Measurements from ENCODE around the gene NCS1. TPM values are rescaled to one million over a fixed set of nuclear protein-coding genes. Genes with fewer than 3 reads are reported as not detected.

Gene NCS1
- polyA plus RNA-seq, 3 donors = not detected

DNA sequence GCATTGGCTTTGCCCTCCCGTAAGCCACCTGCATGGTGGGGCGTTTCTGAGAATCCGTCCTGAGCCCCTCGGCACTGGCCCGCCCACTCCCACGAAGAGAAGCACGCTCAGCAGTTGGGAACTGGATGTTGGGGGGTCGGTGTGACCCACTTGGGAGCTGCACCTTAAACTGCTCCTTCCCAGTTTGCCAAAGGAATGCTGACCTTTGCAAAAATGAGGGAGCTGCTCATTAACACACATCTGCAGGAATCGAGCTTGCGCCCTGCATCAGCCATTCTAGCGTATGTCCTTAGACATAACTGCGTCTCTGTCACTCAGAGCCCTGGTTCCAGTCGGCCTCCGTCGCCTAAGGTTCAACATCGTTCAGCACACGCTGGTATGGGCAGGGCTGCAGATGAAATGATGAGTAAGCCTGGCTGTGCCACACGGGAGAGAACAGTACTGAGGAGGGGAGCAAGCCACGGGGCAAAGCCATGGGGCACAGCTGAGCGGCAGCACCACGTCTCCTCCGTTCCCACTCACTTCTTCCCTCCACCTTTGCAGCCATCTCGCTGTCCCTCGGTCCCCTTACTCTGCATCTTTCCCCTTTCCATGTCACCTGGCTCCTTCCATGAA is 28.8 kb upstream of the NCS1 start:
- Histone ChIP-seq H2AFZ (ENCODE audit: insufficient read depth, low read depth, low read length, poor library complexity, severe bottlenecking) (peak overlapping the region; percentile 41), H3K36me3 (replicated peaks in 1 of 2; ENCODE audit: control insufficient read depth in 1 of 2, insufficient read depth in 2 of 2, low read length in 2 of 2) (no peaks in the 10 kb centered on the region), H4K20me1 (ENCODE audit: insufficient read depth, low read length) (no peaks in the 10 kb centered on the region), H3K4me1 (ENCODE audit: control insufficient read depth in 1 of 2, insufficient read depth in 2 of 2, low read length in 2 of 2) (peaks cover 11 to 14% of the 10 kb centered on the region in 2 donors), H3K4me2 (replicated peaks; ENCODE audit: extremely low read depth, low read length, poor library complexity, severe bottlenecking) (no peak overlapping the region), H3K27ac (ENCODE audit: low read depth in 1 of 2, low read length in 2 of 2) (no peak overlapping the region), H3K79me2 (ENCODE audit: insufficient read depth, low read length) (no peaks in the 10 kb centered on the region), H3K27me3 (ENCODE audit: control insufficient read depth in 2 of 2, insufficient read depth in 2 of 2, low read length in 2 of 2) (peaks cover 0 to 19% of the 10 kb centered on the region in 2 donors), H3K9me3 (replicated peaks in 1 of 2; ENCODE audit: control insufficient read depth in 1 of 2, insufficient read depth in 1 of 2, low read length in 2 of 2) (no peaks in the 10 kb centered on the region), H3K9ac (ENCODE audit: insufficient read depth, low read length, poor library complexity, severe bottlenecking) (peak overlapping the region; percentile 27), H3K4me3 (replicated peaks in 1 of 3; ENCODE audit: low read depth in 2 of 3, low read length in 3 of 3) (no peak overlapping the region)
- TF ChIP-seq, protein P1, sequence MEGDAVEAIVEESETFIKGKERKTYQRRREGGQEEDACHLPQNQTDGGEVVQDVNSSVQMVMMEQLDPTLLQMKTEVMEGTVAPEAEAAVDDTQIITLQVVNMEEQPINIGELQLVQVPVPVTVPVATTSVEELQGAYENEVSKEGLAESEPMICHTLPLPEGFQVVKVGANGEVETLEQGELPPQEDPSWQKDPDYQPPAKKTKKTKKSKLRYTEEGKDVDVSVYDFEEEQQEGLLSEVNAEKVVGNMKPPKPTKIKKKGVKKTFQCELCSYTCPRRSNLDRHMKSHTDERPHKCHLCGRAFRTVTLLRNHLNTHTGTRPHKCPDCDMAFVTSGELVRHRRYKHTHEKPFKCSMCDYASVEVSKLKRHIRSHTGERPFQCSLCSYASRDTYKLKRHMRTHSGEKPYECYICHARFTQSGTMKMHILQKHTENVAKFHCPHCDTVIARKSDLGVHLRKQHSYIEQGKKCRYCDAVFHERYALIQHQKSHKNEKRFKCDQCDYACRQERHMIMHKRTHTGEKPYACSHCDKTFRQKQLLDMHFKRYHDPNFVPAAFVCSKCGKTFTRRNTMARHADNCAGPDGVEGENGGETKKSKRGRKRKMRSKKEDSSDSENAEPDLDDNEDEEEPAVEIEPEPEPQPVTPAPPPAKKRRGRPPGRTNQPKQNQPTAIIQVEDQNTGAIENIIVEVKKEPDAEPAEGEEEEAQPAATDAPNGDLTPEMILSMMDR (IDR thresholded peaks at IDR 0.05) = no peak
- Mint-ChIP-seq H3K36me3 (peaks cover 0 to 4% of the 10 kb centered on the region in 2 donors), H3K4me1 (peaks cover 34% of the 10 kb centered on the region), H3K27me3 (ENCODE audit: low read depth in 3 of 3) (peaks cover 29 to 49% (median 40%) of the 10 kb centered on the region in 3 donors), H3K9me3 (peaks cover 0 to 4% (median 0%) of the 10 kb centered on the region in 7 donors), H3K4me3 (peak overlapping the region; percentile 12 to 37), H3K27ac (no peak overlapping the region)
- intact Hi-C loops (cut with micrococcal nuclease) = no loop called here
- 80% methylated on average over 16 of the region's 24 CpGs for WGBS (ENCODE audit: insufficient coverage)
- DNase-seq = no peak

DNA sequence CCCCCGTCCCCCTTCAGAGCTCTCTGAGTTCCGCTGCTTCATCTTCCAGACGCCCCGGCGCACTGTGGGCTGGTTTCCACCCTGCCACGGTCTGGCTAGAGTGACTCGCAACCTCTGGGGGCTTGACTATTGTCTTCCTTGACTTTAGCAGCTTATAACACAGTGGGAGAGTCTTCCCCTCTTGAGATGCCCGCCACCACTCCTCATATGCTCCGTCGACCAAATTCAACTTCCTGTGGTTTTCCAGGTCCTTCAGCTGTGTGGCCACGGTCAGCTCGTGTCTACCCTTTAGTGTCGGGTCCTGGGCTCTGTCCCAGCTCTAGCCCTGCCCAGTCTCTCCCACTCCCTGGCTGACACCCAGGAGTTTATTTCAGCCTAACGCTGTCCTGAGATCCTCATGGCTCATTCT is 28.2 kb upstream of the NCS1 start:
- H3K36me3 Mint-ChIP-seq = peaks cover 0 to 4% of the 10 kb centered on the region in 2 donors
- peak overlapping the region; percentile 12 to 37 for H3K4me3 Mint-ChIP-seq
- Histone ChIP-seq H3K27ac (ENCODE audit: low read depth in 1 of 2, low read length in 2 of 2) (no peak overlapping the region), H2AFZ (ENCODE audit: insufficient read depth, low read depth, low read length, poor library complexity, severe bottlenecking) (peak overlapping the region; percentile 41), H3K4me1 (ENCODE audit: control insufficient read depth in 1 of 2, insufficient read depth in 2 of 2, low read length in 2 of 2) (peaks cover 11 to 12% of the 10 kb centered on the region in 2 donors), H3K27me3 (ENCODE audit: control insufficient read depth in 2 of 2, insufficient read depth in 2 of 2, low read length in 2 of 2) (peaks cover 0 to 19% of the 10 kb centered on the region in 2 donors), H3K9me3 (replicated peaks in 1 of 2; ENCODE audit: control insufficient read depth in 1 of 2, insufficient read depth in 1 of 2, low read length in 2 of 2) (no peaks in the 10 kb centered on the region), H3K79me2 (ENCODE audit: insufficient read depth, low read length) (no peaks in the 10 kb centered on the region), H3K9ac (ENCODE audit: insufficient read depth, low read length, poor library complexity, severe bottlenecking) (peak overlapping the region; percentile 27), H3K36me3 (replicated peaks in 1 of 2; ENCODE audit: control insufficient read depth in 1 of 2, insufficient read depth in 2 of 2, low read length in 2 of 2) (no peaks in the 10 kb centered on the region), H3K4me3 (replicated peaks in 1 of 3; ENCODE audit: low read depth in 2 of 3, low read length in 3 of 3) (no peak overlapping the region), H3K4me2 (replicated peaks; ENCODE audit: extremely low read depth, low read length, poor library complexity, severe bottlenecking) (no peak overlapping the region), H4K20me1 (ENCODE audit: insufficient read depth, low read length) (no peaks in the 10 kb centered on the region)
- H3K4me1 Mint-ChIP-seq = peaks cover 29% of the 10 kb centered on the region
- peaks cover 0 to 4% (median 0%) of the 10 kb centered on the region in 7 donors for H3K9me3 Mint-ChIP-seq
- 3% methylated on average over 10 of the region's 14 CpGs for WGBS (ENCODE audit: insufficient coverage)
- TF ChIP-seq, protein P1 (IDR thresholded peaks at IDR 0.05) = no peak
- intact Hi-C loops (cut with micrococcal nuclease) = no loop called here
- H3K27ac Mint-ChIP-seq = peak overlapping the region in 2 of 7 donors; percentile 52 to 60
- H3K27me3 Mint-ChIP-seq (ENCODE audit: low read depth in 3 of 3) = peaks cover 29 to 49% (median 40%) of the 10 kb centered on the region in 3 donors
- DNase-seq = no peak
